Measurements from ENCODE around the gene KDM1A.

Gene KDM1A

DNA sequence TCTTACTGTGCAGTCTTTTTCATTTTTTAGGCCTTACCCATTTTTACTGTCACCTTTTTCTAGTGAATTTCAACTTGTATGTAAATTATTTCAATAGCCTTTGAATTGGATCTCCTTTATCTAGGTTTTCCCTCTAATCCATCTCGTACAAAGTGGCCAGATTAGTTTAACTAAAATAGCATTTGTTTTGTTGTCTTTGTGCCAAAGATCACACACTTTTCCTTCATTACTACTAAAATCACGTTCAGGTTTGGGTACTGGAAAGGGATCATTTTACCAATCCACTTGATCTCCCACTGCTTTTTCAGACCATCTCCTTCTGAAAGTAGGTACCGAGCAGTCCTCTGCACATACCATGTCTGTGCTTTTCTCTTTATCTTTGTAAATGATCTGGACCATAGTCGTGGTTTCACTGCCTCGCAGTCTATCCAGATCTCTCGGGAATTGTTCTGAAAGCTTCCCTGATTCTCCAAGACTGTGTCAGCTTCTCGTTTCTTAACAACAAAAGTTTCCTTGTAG, 20.1 kb downstream of the KDM1A start (continued):
- TF ChIP-seq, protein P1, sequence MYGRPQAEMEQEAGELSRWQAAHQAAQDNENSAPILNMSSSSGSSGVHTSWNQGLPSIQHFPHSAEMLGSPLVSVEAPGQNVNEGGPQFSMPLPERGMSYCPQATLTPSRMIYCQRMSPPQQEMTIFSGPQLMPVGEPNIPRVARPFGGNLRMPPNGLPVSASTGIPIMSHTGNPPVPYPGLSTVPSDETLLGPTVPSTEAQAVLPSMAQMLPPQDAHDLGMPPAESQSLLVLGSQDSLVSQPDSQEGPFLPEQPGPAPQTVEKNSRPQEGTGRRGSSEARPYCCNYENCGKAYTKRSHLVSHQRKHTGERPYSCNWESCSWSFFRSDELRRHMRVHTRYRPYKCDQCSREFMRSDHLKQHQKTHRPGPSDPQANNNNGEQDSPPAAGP (tag by site-specific recombination; IDR thresholded peaks at IDR 0.05) = no peak
- TF ChIP-seq ZNF140 (tag by site-specific recombination; IDR thresholded peaks at IDR 0.05) (no peak), ZNF624 (tag by site-specific recombination; IDR thresholded peaks at IDR 0.05) (no peak), ZBTB7A (tag by site-specific recombination; IDR thresholded peaks at IDR 0.05; ENCODE audit: low read depth) (no peak), GLI2 (tag by site-specific recombination; IDR thresholded peaks at IDR 0.05; ENCODE audit: borderline replicate concordance, low read depth) (no peak), ZNF324 (tag by site-specific recombination; IDR thresholded peaks at IDR 0.05) (no peak), YY1 (tag by site-specific recombination; IDR thresholded peaks at IDR 0.05) (no peak), FEZF1 (tag by site-specific recombination; IDR thresholded peaks at IDR 0.05) (peak; percentile 97), ZBTB48 (tag by site-specific recombination; IDR thresholded peaks at IDR 0.05) (no peak), ZNF549 (tag by site-specific recombination; IDR thresholded peaks at IDR 0.05) (no peak), ZNF202 (tag by site-specific recombination; IDR thresholded peaks at IDR 0.05; ENCODE audit: borderline replicate concordance) (no peak), ZNF776 (tag by site-specific recombination; IDR thresholded peaks at IDR 0.05; ENCODE audit: borderline replicate concordance) (no peak), ZNF157 (tag by site-specific recombination; IDR thresholded peaks at IDR 0.05) (no peak), ZNF843 (tag by site-specific recombination; IDR thresholded peaks at IDR 0.05) (peak; percentile 95), SETDB1 (IDR thresholded peaks at IDR 0.05; ENCODE audit: insufficient read length, low read length) (no peak), ZNF76 (tag by site-specific recombination; IDR thresholded peaks at IDR 0.05; ENCODE audit: borderline replicate concordance, low read depth) (no peak), ZNF132 (tag by site-specific recombination; IDR thresholded peaks at IDR 0.05; ENCODE audit: borderline replicate concordance) (no peak)
- TF ChIP-seq, protein P2, sequence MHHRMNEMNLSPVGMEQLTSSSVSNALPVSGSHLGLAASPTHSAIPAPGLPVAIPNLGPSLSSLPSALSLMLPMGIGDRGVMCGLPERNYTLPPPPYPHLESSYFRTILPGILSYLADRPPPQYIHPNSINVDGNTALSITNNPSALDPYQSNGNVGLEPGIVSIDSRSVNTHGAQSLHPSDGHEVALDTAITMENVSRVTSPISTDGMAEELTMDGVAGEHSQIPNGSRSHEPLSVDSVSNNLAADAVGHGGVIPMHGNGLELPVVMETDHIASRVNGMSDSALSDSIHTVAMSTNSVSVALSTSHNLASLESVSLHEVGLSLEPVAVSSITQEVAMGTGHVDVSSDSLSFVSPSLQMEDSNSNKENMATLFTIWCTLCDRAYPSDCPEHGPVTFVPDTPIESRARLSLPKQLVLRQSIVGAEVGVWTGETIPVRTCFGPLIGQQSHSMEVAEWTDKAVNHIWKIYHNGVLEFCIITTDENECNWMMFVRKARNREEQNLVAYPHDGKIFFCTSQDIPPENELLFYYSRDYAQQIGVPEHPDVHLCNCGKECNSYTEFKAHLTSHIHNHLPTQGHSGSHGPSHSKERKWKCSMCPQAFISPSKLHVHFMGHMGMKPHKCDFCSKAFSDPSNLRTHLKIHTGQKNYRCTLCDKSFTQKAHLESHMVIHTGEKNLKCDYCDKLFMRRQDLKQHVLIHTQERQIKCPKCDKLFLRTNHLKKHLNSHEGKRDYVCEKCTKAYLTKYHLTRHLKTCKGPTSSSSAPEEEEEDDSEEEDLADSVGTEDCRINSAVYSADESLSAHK (tag by site-specific recombination; IDR thresholded peaks at IDR 0.05) = peak; percentile 63
- TF ChIP-seq, protein P3, sequence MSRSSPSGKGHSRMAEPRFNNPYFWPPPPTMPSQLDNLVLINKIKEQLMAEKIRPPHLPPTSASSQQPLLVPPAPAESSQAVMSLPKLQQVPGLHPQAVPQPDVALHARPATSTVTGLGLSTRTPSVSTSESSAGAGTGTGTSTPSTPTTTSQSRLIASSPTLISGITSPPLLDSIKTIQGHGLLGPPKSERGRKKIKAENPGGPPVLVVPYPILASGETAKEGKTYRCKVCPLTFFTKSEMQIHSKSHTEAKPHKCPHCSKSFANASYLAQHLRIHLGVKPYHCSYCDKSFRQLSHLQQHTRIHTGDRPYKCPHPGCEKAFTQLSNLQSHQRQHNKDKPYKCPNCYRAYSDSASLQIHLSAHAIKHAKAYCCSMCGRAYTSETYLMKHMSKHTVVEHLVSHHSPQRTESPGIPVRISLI (tag by site-specific recombination; IDR thresholded peaks at IDR 0.05) = no peak
- TF ChIP-seq, protein P4, sequence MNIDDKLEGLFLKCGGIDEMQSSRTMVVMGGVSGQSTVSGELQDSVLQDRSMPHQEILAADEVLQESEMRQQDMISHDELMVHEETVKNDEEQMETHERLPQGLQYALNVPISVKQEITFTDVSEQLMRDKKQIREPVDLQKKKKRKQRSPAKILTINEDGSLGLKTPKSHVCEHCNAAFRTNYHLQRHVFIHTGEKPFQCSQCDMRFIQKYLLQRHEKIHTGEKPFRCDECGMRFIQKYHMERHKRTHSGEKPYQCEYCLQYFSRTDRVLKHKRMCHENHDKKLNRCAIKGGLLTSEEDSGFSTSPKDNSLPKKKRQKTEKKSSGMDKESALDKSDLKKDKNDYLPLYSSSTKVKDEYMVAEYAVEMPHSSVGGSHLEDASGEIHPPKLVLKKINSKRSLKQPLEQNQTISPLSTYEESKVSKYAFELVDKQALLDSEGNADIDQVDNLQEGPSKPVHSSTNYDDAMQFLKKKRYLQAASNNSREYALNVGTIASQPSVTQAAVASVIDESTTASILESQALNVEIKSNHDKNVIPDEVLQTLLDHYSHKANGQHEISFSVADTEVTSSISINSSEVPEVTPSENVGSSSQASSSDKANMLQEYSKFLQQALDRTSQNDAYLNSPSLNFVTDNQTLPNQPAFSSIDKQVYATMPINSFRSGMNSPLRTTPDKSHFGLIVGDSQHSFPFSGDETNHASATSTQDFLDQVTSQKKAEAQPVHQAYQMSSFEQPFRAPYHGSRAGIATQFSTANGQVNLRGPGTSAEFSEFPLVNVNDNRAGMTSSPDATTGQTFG (tag by site-specific recombination; IDR thresholded peaks at IDR 0.05; ENCODE audit: borderline replicate concordance) = no peak
- TF ChIP-seq, protein P5, sequence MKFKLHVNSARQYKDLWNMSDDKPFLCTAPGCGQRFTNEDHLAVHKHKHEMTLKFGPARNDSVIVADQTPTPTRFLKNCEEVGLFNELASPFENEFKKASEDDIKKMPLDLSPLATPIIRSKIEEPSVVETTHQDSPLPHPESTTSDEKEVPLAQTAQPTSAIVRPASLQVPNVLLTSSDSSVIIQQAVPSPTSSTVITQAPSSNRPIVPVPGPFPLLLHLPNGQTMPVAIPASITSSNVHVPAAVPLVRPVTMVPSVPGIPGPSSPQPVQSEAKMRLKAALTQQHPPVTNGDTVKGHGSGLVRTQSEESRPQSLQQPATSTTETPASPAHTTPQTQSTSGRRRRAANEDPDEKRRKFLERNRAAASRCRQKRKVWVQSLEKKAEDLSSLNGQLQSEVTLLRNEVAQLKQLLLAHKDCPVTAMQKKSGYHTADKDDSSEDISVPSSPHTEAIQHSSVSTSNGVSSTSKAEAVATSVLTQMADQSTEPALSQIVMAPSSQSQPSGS (tag by site-specific recombination; IDR thresholded peaks at IDR 0.05; ENCODE audit: low read depth) = no peak
- TF ChIP-seq, protein P6, sequence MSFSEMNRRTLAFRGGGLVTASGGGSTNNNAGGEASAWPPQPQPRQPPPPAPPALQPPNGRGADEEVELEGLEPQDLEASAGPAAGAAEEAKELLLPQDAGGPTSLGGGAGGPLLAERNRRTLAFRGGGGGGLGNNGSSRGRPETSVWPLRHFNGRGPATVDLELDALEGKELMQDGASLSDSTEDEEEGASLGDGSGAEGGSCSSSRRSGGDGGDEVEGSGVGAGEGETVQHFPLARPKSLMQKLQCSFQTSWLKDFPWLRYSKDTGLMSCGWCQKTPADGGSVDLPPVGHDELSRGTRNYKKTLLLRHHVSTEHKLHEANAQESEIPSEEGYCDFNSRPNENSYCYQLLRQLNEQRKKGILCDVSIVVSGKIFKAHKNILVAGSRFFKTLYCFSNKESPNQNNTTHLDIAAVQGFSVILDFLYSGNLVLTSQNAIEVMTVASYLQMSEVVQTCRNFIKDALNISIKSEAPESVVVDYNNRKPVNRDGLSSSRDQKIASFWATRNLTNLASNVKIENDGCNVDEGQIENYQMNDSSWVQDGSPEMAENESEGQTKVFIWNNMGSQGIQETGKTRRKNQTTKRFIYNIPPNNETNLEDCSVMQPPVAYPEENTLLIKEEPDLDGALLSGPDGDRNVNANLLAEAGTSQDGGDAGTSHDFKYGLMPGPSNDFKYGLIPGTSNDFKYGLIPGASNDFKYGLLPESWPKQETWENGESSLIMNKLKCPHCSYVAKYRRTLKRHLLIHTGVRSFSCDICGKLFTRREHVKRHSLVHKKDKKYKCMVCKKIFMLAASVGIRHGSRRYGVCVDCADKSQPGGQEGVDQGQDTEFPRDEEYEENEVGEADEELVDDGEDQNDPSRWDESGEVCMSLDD (tag by site-specific recombination; IDR thresholded peaks at IDR 0.05) = no peak
- TF ChIP-seq, protein P7, sequence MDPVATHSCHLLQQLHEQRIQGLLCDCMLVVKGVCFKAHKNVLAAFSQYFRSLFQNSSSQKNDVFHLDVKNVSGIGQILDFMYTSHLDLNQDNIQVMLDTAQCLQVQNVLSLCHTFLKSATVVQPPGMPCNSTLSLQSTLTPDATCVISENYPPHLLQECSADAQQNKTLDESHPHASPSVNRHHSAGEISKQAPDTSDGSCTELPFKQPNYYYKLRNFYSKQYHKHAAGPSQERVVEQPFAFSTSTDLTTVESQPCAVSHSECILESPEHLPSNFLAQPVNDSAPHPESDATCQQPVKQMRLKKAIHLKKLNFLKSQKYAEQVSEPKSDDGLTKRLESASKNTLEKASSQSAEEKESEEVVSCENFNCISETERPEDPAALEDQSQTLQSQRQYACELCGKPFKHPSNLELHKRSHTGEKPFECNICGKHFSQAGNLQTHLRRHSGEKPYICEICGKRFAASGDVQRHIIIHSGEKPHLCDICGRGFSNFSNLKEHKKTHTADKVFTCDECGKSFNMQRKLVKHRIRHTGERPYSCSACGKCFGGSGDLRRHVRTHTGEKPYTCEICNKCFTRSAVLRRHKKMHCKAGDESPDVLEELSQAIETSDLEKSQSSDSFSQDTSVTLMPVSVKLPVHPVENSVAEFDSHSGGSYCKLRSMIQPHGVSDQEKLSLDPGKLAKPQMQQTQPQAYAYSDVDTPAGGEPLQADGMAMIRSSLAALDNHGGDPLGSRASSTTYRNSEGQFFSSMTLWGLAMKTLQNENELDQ (tag by site-specific recombination; IDR thresholded peaks at IDR 0.05; ENCODE audit: low read depth) = no peak
- TF ChIP-seq, protein P8, sequence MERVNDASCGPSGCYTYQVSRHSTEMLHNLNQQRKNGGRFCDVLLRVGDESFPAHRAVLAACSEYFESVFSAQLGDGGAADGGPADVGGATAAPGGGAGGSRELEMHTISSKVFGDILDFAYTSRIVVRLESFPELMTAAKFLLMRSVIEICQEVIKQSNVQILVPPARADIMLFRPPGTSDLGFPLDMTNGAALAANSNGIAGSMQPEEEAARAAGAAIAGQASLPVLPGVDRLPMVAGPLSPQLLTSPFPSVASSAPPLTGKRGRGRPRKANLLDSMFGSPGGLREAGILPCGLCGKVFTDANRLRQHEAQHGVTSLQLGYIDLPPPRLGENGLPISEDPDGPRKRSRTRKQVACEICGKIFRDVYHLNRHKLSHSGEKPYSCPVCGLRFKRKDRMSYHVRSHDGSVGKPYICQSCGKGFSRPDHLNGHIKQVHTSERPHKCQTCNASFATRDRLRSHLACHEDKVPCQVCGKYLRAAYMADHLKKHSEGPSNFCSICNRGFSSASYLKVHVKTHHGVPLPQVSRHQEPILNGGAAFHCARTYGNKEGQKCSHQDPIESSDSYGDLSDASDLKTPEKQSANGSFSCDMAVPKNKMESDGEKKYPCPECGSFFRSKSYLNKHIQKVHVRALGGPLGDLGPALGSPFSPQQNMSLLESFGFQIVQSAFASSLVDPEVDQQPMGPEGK (tag by site-specific recombination; IDR thresholded peaks at IDR 0.05) = no peak

Data from HEK293 (cell line).